ENCODE results near the gene SOCS1. TPM values are rescaled to one million over a fixed set of nuclear protein-coding genes. Genes with fewer than 3 reads are reported as not detected.
A peak's percentile ranks its signal among the peaks of the same experiment; 100 is the strongest.

The SOCS1 gene
- total RNA-seq, 4 donors from 2014 or later: 1.1 to 5.5 (median 3.1) TPM

DNA sequence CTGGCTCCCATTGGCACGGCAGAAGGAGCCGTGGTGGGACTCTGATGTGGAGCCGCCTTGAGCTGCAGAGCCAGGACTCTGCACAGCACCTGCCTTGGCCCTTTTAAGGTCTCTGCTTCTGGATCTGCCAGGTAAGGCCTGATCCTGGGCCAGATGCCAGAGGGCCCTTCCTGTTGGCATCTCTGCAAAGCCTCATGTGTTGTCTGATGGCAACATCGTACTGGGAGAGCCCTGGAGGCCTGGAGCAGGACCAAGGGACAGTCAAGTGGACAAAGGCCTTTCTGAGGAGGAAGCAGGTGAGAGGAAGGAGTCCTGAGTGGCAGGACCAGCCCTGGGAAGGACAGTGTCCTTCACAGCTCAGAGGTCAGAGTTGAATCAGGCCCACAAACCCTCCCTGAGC is 26.1 kb downstream of the SOCS1 start:
- Histone ChIP-seq H3K4me3 (no peak overlapping the region), H3K36me3 (no peaks in the 10 kb centered on the region), H3K27me3 (no peaks in the 10 kb centered on the region), H3K9me3 (no peaks in the 10 kb centered on the region), H3K27ac (no peak overlapping the region), H3K4me1 (peaks cover 4 to 8% of the 10 kb centered on the region in 2 donors)
- peak in 1 of 2 donors; percentile 32 for ATAC-seq
- in situ Hi-C loops (cut with MboI; ENCODE audit: low sequenced_read_pairs in 4 of 4) (loop anchor here in 1 of 4 donors (25.0 kb wide), 1 partner anchor 93 kb away; no protein-coding TSS in a partner anchor), intact Hi-C loops (cut with DNase I; ENCODE audit: low total_unique reads) (no loop called here)
- DNase-seq: peak in 1 of 2 donors; percentile 58
- TF ChIP-seq POLR2A (IDR thresholded peaks at IDR 0.05): no peak
- TF ChIP-seq, protein P1, sequence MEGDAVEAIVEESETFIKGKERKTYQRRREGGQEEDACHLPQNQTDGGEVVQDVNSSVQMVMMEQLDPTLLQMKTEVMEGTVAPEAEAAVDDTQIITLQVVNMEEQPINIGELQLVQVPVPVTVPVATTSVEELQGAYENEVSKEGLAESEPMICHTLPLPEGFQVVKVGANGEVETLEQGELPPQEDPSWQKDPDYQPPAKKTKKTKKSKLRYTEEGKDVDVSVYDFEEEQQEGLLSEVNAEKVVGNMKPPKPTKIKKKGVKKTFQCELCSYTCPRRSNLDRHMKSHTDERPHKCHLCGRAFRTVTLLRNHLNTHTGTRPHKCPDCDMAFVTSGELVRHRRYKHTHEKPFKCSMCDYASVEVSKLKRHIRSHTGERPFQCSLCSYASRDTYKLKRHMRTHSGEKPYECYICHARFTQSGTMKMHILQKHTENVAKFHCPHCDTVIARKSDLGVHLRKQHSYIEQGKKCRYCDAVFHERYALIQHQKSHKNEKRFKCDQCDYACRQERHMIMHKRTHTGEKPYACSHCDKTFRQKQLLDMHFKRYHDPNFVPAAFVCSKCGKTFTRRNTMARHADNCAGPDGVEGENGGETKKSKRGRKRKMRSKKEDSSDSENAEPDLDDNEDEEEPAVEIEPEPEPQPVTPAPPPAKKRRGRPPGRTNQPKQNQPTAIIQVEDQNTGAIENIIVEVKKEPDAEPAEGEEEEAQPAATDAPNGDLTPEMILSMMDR (IDR thresholded peaks at IDR 0.05 in 4 of 5, conservative IDR thresholded peaks at IDR 0.05 in 1 of 5): no peak

DNA sequence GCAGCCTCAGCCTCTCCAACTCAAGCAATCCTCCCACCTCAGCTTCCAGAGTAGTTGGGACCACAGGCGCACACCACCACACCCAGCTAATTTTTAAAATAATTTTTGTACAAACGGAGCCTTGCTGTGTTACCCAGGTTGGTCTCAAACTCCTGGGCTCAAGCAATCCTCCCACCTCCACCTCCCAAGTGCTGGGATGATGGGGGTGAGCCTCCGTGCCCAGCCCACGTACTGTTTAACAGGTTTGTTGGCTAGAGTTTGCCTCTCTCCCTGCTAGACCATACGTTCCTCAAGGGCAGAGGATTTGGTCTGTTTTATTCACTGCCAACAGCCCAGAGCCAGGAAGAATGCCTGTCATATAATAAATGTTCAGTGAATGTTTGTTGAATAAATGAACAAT is 26.6 kb downstream of the SOCS1 start:
- H3K36me3 ChIP-seq: no peaks in the 10 kb centered on the region
- H3K27ac ChIP-seq: no peak overlapping the region
- H3K4me1 ChIP-seq: peaks cover 9 to 13% of the 10 kb centered on the region in 2 donors
- no peaks in the 10 kb centered on the region for H3K27me3 ChIP-seq
- TF ChIP-seq POLR2A (IDR thresholded peaks at IDR 0.05): no peak
- TF ChIP-seq, protein P1 (IDR thresholded peaks at IDR 0.05 in 4 of 5, conservative IDR thresholded peaks at IDR 0.05 in 1 of 5): no peak
- ATAC-seq: no peak
- intact Hi-C loops (cut with DNase I; ENCODE audit: low total_unique reads): no loop called here
- no peak for DNase-seq
- H3K4me3 ChIP-seq: no peak overlapping the region
- in situ Hi-C loops (cut with MboI; ENCODE audit: low sequenced_read_pairs in 4 of 4): loop anchor here in 1 of 4 donors (25.0 kb wide), 1 partner anchor 92 kb away; no protein-coding TSS in a partner anchor
- H3K9me3 ChIP-seq: no peaks in the 10 kb centered on the region

DNA sequence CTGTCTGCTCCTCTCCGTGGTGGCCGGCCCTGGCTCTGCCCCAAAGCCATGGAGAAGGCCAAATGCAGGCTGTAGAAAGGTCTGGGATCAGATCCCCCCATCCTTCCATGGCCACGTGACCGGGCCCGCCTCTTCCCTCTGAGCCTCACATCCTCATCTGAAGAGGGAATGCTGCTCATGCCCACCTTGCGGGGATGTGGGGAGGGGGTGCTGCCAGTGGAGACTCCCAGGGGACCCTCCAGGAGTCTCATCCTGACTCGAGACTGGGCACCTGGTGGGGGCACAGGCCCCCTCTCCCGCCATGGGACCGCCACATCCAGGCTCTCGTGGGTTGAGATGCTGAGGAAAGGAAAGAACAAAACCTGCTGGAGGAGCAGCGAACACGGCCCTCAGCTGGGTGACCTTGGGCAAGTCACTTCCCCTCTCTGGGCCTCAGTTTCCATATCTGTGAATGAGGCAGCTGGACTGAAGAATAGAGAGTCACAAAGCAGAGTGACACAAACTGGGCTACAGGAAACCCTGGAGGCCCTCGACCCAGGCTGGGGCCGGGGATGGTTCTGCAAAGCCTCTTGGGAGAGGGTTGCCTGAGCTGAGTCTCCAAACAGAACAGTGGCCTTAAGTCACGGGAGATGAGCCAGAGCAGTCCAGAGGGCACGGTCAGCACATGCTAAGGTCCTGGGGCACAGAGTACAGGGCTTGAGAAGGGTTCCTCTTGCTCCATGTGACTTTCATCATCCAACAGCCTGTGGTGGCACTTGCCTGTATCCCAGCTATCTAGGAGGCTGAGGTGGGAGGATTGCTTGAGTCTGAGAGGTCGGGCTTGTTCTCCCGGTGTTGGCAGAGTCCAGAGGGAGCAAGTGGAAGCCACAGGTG is 30.1 kb downstream of the SOCS1 start:
- H3K27ac ChIP-seq: peak overlapping the region in 2 of 4 donors; percentile 80 to 82
- in situ Hi-C loops (cut with MboI; ENCODE audit: low sequenced_read_pairs in 4 of 4) (loop anchor here in 1 of 4 donors (25.0 kb wide), 1 partner anchor 89 kb away; no protein-coding TSS in a partner anchor), intact Hi-C loops (cut with DNase I; ENCODE audit: low total_unique reads) (loop anchor here (2.0 kb wide), 1 partner anchor 29 kb away; no protein-coding TSS in a partner anchor)
- no peaks in the 10 kb centered on the region for H3K36me3 ChIP-seq
- no peaks in the 10 kb centered on the region for H3K27me3 ChIP-seq
- ATAC-seq (no peak), DNase-seq (no peak)
- no peaks in the 10 kb centered on the region for H3K9me3 ChIP-seq
- H3K4me3 ChIP-seq: peak overlapping the region in 1 of 4 donors; percentile 8
- TF ChIP-seq, protein P1 (IDR thresholded peaks at IDR 0.05 in 4 of 5, conservative IDR thresholded peaks at IDR 0.05 in 1 of 5): no peak
- TF ChIP-seq POLR2A (IDR thresholded peaks at IDR 0.05): no peak
- H3K4me1 ChIP-seq: peaks cover 15 to 24% of the 10 kb centered on the region in 2 donors

DNA sequence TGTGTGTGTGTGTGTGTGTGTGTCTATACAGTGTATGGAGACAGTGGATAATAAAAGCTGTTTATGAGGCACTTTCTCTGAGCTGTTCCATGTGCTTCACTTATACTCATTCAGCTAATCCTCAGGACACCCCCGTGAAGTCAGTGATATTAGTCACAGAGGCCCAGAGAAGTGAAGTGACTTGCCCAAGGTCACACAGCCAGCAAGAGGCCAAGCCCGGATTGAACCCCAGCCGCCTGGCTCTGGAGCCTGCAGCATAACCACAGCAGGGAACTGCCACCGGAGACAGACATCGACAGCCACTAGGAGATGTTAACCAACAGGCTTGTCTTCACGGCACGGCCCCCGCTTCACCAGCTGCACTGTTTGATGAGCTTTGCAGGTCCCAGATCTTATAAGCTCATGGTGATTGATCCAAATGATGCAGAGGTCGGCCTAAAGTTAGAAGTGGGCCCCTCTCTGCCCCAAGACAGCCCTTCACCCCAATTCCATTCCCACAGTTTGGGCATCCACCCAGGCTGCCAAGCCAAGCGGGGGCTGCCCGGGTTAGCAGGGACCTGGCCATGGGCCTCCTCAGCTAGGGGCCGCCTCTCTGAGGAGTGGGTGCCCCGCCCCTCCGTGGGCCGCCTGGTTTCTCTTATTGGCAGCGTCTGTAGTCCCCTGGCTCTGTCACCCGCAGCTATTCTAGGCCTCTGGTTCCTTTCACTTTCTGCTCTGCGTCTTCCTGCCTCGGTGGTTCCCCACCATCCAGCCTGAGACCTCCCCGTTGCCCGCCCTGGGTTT is 30.9 kb downstream of the SOCS1 start:
- peak in 1 of 2 donors; percentile 45 for DNase-seq
- H3K36me3 ChIP-seq: no peaks in the 10 kb centered on the region
- peak; percentile 9 to 10 for ATAC-seq
- no peaks in the 10 kb centered on the region for H3K9me3 ChIP-seq
- TF ChIP-seq POLR2A (IDR thresholded peaks at IDR 0.05): no peak
- TF ChIP-seq, protein P1 (IDR thresholded peaks at IDR 0.05 in 4 of 5, conservative IDR thresholded peaks at IDR 0.05 in 1 of 5): no peak
- intact Hi-C loops (cut with DNase I; ENCODE audit: low total_unique reads): loop anchor here (1.0 to 5.0 kb wide), 3 partner anchors 30 to 90 kb away; no protein-coding TSS in a partner anchor
- H3K27ac ChIP-seq: peak overlapping the region; percentile 55 to 82 (median 78)
- H3K4me3 ChIP-seq: peak overlapping the region in 1 of 4 donors; percentile 8
- H3K27me3 ChIP-seq: no peaks in the 10 kb centered on the region
- in situ Hi-C loops (cut with MboI; ENCODE audit: low sequenced_read_pairs in 4 of 4): loop anchor here in 1 of 4 donors (25.0 kb wide), 1 partner anchor 88 kb away; no protein-coding TSS in a partner anchor
- H3K4me1 ChIP-seq: peaks cover 15 to 24% of the 10 kb centered on the region in 2 donors
